HepG2 (cell line): Measurements from ENCODE around the gene KAZN. TPM values are rescaled to one million over a fixed set of nuclear protein-coding genes. Genes with fewer than 3 reads are reported as not detected.

ENCODE experiments used
- ASH2L ChIP-seq: fragments of 300-600, 200-600 bp; sonication (generic); IDR thresholded peaks from 2 replicates; pipeline ENCODE4 v1.7.0; 2017; ENCODE audit warnings: low read depth, mild to moderate bottlenecking, moderate library complexity, mixed read lengths, low read length; ENCODE audit not compliant: insufficient read length
- HOXD1 ChIP-seq: sonication (generic); formaldehyde crosslinking; IDR thresholded peaks from 2 replicates; pipeline ENCODE4 v1.5.0; 2020; ENCODE audit warnings: missing genetic modification reagents
- LBX2 ChIP-seq: sonication (generic); formaldehyde crosslinking; IDR thresholded peaks from 2 replicates; pipeline ENCODE4 v1.5.0; 2020; ENCODE audit warnings: missing genetic modification reagents, mild to moderate bottlenecking, borderline replicate concordance
- MYPOP ChIP-seq: sonication (generic); formaldehyde crosslinking; IDR thresholded peaks from 2 replicates; pipeline ENCODE4 v1.8.1; 2023; ENCODE audit warnings: mild to moderate bottlenecking, moderate library complexity, missing genetic modification reagents
- PAF1 ChIP-seq: IDR thresholded peaks from 2 replicates; pipeline ENCODE4 v1.6.1; 2016; ENCODE audit warnings: missing genetic modification reagents, missing compliant biosample characterization
- SALL1 ChIP-seq: sonication (generic); formaldehyde crosslinking; IDR thresholded peaks from 2 replicates; pipeline ENCODE4 v1.8.0; 2022; ENCODE audit warnings: mild to moderate bottlenecking, missing genetic modification reagents
- ZNF18 ChIP-seq: sonication (generic); formaldehyde crosslinking; IDR thresholded peaks from 2 replicates; pipeline ENCODE4 v1.8.0; 2022; ENCODE audit warnings: mild to moderate bottlenecking, missing genetic modification reagents; ENCODE audit not compliant: insufficient replicate concordance
- ZNF407 ChIP-seq: sonication (generic); formaldehyde crosslinking; IDR thresholded peaks from one replicate; pipeline ENCODE4 v1.5.1; 2020; ENCODE audit warnings: mild to moderate bottlenecking, missing genetic modification reagents; ENCODE audit errors: not compliant biosample characterization
- ZNF547 ChIP-seq: sonication (generic); formaldehyde crosslinking; IDR thresholded peaks from 2 replicates; pipeline ENCODE4 v1.5.1; 2020; ENCODE audit warnings: mild to moderate bottlenecking, missing genetic modification reagents
- ZNF724P ChIP-seq: sonication (generic); formaldehyde crosslinking; IDR thresholded peaks from 2 replicates; pipeline ENCODE4 v1.8.0; 2022; ENCODE audit warnings: missing genetic modification reagents, borderline replicate concordance
- polyA plus RNA-seq, 8 experiments: library from polyadenylated mRNA; depleted of rRNA in 3 of 8; stranded (reverse) in 7 of 8; unstranded in 1 of 8; fragments of >200 nt; fragmentation: Illumina TruSeq in 4 of 8; extraction: Trizol in 4 of 8; gene quantifications; 2 replicates each; pipeline versions ENCODE4 v1.2.1 to v1.2.3, GENCODE V29; 2011 to 2016; ENCODE audit warnings: low read depth in 4 of 8, missing spikeins in 1 of 8, mixed read lengths in 1 of 8; ENCODE audit not compliant: insufficient read depth in 1 of 8
- total RNA-seq, 5 experiments: library from RNA; depleted of rRNA; stranded (reverse); fragments of >200 nt; fragmentation: Illumina TruSeq; extraction: Trizol; gene quantifications; 2 replicates each; pipeline ENCODE4 v1.2.3, GENCODE V29; 2016; ENCODE audit warnings: low read depth in 1 of 5

The KAZN gene
- total and polyA plus RNA-seq, 2 of the 13 experiments (the other 11 are each of a cell fraction or from before 2014, with no cell fraction given): 10.4 to 13.5 TPM

- TF ChIP-seq ZNF407 (CRISPR knock-in tag): no peak
- no peak for TF ChIP-seq PAF1 (CRISPR knock-in tag)
- no peak for TF ChIP-seq ZNF18 (CRISPR knock-in tag)
- no peak for TF ChIP-seq ZNF724P (CRISPR knock-in tag)
- TF ChIP-seq SALL1: peak; percentile 47; the same call in 1 of the 2 replicates
- peak; percentile 23 for TF ChIP-seq ASH2L
- no peak for TF ChIP-seq ZNF547 (CRISPR knock-in tag)
- TF ChIP-seq LBX2 (CRISPR knock-in tag): no peak
- TF ChIP-seq HOXD1 (CRISPR knock-in tag): no peak
- 0 out of 2 replicates have a peak, but pooled peaks have one; percentile 39 for TF ChIP-seq MYPOP (CRISPR knock-in tag)
Measured at GRCh38 chr1:15128520-15129313, 530.2 kb downstream of the KAZN start (continued).
